HG03159 (cell line): ENCODE data around the gene DDN.

Experiments
- ATAC-seq: cut with Tn5 transposase; IDR thresholded peaks from one replicate; pipeline ENCODE4 v1.9.1; 2021; ENCODE audit warnings: mild to moderate bottlenecking, moderate library complexity; ENCODE audit not compliant: unreplicated experiment

The DDN gene

DNA sequence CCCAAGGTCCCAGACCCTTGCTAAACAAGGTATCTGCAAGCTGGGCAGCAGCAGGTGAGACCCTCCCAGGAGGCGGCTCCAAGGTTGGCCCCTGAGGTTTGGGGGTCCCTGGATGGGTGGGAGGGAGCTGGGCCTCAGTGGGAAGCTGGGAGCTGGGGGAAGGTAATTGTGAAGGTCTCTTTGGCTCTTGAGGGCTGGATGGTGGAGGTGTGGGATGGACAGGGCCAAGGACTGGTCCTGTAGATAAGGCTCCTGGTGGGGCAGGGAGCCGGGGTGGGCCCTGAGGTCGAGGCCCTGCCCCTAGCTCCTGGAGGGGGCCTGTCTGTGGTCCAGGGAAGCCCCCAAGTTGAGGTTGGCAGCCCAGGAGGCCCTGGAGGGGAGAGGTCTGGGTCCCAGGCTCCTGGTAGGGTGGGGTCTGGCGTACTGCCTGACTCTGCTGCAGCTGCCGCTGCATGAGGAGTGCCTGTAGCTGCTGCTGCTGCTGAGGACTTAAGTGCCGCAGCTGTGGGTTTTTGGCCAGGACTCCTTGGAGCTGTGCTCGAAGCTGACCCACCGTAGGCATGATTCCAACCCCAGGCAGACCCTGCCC is 32.5 kb upstream of the DDN start:
- no peak for ATAC-seq

DNA sequence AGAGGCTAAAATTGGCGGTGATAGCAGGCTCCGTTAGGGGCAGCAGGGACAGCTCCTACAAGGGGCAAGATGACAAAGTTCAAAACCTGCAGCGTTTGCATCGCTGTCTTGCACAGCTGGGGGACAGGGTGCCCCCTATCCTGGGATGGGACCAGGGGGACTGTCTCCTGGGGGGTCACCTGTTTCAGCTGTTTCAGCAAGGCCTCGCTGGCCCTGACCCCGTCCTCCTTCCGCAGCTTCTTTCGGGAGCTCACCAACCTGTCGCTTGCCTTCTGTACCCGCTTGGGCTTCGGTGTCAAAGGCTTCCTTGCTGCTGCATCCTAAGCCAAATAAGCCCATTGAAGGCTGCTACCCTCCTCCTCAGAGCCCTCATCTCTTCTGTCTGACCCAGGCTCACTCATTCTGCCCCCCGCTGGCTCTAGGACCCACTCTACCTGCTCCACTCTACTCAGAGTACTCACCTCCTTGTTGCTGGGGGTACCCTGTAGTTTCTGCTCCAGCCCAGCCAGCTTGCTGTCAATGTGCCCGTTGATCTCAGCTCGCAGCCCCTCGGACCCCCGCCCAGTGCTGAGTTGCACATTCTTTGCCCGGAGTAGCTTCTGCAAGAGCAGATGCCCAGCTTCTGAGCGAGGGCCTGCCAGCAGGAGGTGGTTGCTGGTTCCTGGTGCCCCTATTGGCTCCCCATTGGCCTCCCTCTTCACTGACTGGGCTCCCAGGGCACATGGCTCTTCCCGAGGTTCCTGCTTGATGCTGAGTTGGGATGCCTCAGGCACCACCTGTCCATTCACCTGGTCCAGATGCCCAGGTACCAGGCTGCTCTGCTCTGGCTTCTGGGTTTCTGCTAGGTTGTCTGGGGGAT is 31.8 kb upstream of the DDN start:
- ATAC-seq, result no peak

DNA sequence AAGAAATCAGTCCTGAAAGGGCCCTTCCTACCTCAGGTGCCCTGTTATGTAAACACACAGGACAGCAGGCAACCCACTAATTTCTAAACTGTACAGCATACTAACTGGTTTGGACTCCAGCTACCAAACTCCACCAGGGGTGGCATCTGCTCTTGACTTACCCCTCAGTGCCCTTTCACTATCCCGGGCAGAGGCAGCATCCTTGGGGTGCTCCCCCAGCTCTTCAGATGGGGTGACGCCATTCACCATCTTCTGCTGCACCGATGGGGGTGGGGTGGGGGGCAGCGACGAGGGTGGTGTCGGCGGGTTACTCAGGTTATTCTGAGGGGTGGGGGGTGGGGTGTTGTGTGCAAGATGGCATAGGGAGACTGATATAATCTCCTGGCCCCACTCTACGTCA is 30.9 kb upstream of the DDN start:
- no peak for ATAC-seq

- ATAC-seq, result no peak
These were observed 29.6 kb upstream of the DDN start for GRCh38 chr12:49028666-49029275.

GRCh38 chr12:49027846-49028555 is 28.8 kb upstream of the DDN start:
- no peak for ATAC-seq

DNA sequence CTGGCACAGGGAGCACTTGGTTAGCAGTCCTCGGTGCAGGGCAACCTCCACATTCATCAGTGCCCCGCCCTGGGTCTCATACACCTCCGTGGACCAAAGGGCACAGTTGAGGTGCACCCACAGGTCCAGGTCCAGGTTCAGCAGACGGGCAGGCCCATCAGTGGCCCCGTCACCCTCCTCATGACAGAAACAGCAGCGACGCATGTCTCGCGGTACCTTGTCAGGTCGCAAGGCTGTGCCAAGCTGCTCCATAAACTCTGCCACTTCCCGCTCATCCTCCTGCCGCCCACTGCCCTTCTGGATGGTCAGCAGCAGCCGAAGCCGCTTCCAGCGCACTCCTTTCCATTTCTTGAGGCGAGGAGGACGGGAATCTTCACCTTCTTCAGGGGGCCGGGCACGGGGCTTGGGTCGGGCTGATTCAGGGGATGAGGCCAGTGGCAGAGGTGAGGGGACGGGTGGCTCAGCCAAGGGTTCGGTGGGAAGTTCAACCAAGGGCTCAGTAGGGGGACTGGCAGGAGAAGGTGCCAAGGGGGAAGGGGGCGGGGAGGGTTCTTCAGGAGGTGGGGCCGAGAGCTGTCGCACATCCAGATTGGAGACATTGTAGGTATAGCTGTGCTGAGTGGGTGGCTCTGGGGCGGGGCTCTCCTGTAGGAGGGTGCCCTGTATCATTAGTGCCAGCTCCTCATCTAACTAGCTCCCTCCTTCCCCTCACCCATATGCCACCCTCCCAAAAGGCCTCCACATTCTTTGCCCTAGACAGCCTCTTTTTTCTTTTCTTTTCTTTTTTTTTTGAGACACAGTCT is 27.7 kb upstream of the DDN start:
- ATAC-seq, result no peak

GRCh38 chr12:49026101-49026500 is 26.9 kb upstream of the DDN start:
- no peak for ATAC-seq

GRCh38 chr12:49025463-49025862 is 26.3 kb upstream of the DDN start:
- ATAC-seq, result no peak

GRCh38 chr12:49024543-49024942 is 25.4 kb upstream of the DDN start:
- ATAC-seq, result no peak

DNA sequence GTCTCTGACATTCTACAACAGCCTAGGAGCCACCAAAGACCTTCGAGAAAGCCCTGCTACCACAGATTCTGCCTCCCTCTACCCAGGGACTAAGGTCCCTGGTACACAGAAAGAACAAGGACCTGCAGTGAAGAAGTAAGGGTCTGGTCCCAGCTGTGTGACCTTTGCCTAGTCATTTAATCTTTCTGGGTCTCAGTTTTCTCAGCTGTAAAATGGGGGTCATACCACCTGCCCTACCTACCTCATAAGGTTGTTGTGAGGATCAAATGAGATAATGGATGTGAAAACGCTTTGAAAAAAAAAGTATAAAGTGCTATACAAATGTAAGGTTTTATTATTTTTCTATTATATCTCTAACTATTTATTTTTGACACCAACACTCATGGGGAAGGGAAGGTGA is 24.6 kb upstream of the DDN start:
- ATAC-seq, result no peak

- ATAC-seq, result no peak
These were observed 23.5 kb upstream of the DDN start for GRCh38 chr12:49022558-49023178.

- no peak for ATAC-seq
These were observed 22.2 kb upstream of the DDN start for GRCh38 chr12:49021292-49021915.

DNA sequence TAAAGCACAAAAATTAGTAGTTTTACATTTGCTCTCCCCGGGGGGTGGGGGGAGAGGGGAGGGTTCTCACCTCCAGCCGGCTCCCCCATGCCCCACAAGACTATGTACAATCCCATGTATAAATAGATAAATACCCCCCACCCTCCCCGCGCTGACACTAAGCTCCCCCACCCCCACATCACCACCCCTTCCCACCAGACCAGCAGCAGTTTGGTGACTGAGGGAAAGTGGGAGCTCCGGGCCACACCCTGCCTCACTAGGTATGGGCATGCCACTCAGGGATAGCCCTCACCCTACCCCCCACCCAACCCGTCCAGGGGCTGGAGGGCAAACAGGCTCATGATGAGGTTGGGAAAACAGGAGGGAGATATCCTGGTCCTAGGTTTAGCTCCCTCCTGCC is 21.3 kb upstream of the DDN start:
- no peak for ATAC-seq

- ATAC-seq, result no peak
These were observed 20.5 kb upstream of the DDN start for GRCh38 chr12:49019443-49020324.

GRCh38 chr12:49019120-49019430 is 19.9 kb upstream of the DDN start:
- ATAC-seq, result peak; percentile 22

- peak; percentile 87 for ATAC-seq
These were observed 19.3 kb upstream of the DDN start, which contains the start of gene PRKAG1 for GRCh38 chr12:49018261-49019119. Gene PRKAG1 (minus strand): TSS chr12:49018776. CDS start chr12:49018740, 36 bp downstream.

GRCh38 chr12:49017891-49018260 is 18.7 kb upstream of the DDN start:
- peak; percentile 1 for ATAC-seq

- ATAC-seq, result no peak
These were observed 16.0 kb upstream of the DDN start for GRCh38 chr12:49015196-49015595.
